A549 (cell line): ENCODE results near the gene SLC23A3. TPM values are rescaled to one million over a fixed set of nuclear protein-coding genes. Genes with fewer than 3 reads are reported as not detected.

Experiments
- ATAC-seq, 2 experiments: fragments of 200-7000 bp in 1 of 2; fragments of >200 bp in 1 of 2; cut with Nextera tagmentation in 1 of 2; cut with Tn5 transposase in 1 of 2; 3 replicates each; pipeline versions ENCODE4 v1.8.0 to v1.9.1; 2018 to 2020; ENCODE audit warnings: mild to moderate bottlenecking in 1 of 2, moderate library complexity in 1 of 2
- CTCF ChIA-PET: fragments of 300-600 bp; sonication (Branson Sonifier 250); formaldehyde crosslinking; extraction: SDS; loops from one replicate; lab custom pipeline; 2021; ENCODE audit warnings: antibody characterized with exemption, inconsistent platforms; lab: Yijun Ruan, JAX
- POLR2A ChIA-PET: fragments of 350-600 bp; formaldehyde crosslinking; extraction: SDS; loops from one replicate; lab custom pipeline; 2021; ENCODE audit warnings: antibody characterized with exemption, inconsistent platforms; lab: Yijun Ruan, JAX
- DNase-seq, 2 experiments: peaks; one replicate each; pipeline versions ENCODE4 v3.0.0 to v3.0.0-alpha.2; 2011 to 2016; ENCODE audit warnings: low read depth in 1 of 2, low spot score in 1 of 2
- FAIRE-seq: peaks from 2 replicates; lab custom pipeline; 2011; peaks lifted over from hg19 to GRCh38; lab: Jason Lieb, UNC
- H3K27ac ChIP-seq, 2 experiments: fragments of >200 bp; sonication (Bioruptor Twin); formaldehyde crosslinking; 3 replicates each; pipeline ENCODE4 v1.5.1; 2016 to 2017
- H3K4me1 ChIP-seq: fragments of >200 bp; sonication (Bioruptor Twin); formaldehyde crosslinking; 3 replicates; pipeline ENCODE4 v1.6.1; 2016
- H3K4me2 ChIP-seq: fragments of >200 bp; sonication (Bioruptor Twin); formaldehyde crosslinking; 3 replicates; pipeline ENCODE4 v1.6.1; 2016
- H3K4me3 ChIP-seq: fragments of >200 bp; sonication (Bioruptor Twin); formaldehyde crosslinking; 3 replicates; pipeline ENCODE4 v1.5.1; 2016
- H3K9me3 ChIP-seq: fragments of >200 bp; sonication (Bioruptor Twin); formaldehyde crosslinking; 3 replicates; pipeline ENCODE4 v1.6.1; 2016
- CEBPB ChIP-seq, 2 experiments: fragments of >200 bp in 1 of 2; sonication (Bioruptor Twin) in 1 of 2; formaldehyde crosslinking in 1 of 2; IDR thresholded peaks; 2 replicates each; pipeline ENCODE4 v1.6.1; 2012 to 2016
- ELK1 ChIP-seq: fragments of 150-350 bp; IDR thresholded peaks from 2 replicates; pipeline ENCODE4 v1.6.1; 2014; ENCODE audit warnings: low read depth, mild to moderate bottlenecking, low read length
- FOSB ChIP-seq: fragments of 250-450 bp; sonication (Bioruptor Pico); IDR thresholded peaks from 2 replicates; pipeline ENCODE4 v1.5.0; 2020; ENCODE audit warnings: mild to moderate bottlenecking, moderate library complexity
- GATA3 ChIP-seq: IDR thresholded peaks from 2 replicates; pipeline ENCODE4 v1.6.1; 2012; ENCODE audit warnings: borderline replicate concordance
- HDAC2 ChIP-seq: fragments of 200-600 bp; sonication (generic); IDR thresholded peaks from 2 replicates; pipeline ENCODE4 v1.6.1; 2016
- HOXB13 ChIP-seq: fragments of 250-450 bp; sonication (Bioruptor Pico); IDR thresholded peaks from 2 replicates; pipeline ENCODE4 v1.5.0; 2020; ENCODE audit warnings: low read depth, mild to moderate bottlenecking, moderate library complexity
- JUN ChIP-seq, 2 experiments: fragments of >200 bp; sonication (Bioruptor Twin); formaldehyde crosslinking; IDR thresholded peaks; 2 replicates in 1 of 2; 3 replicates in 1 of 2; pipeline ENCODE4 v1.6.1; 2016 to 2017
- JUNB ChIP-seq: fragments of >200 bp; sonication (Bioruptor Twin); formaldehyde crosslinking; IDR thresholded peaks from 2 replicates; pipeline ENCODE4 v1.6.1; 2016
- MAFK ChIP-seq: fragments of 450-650 bp; IDR thresholded peaks from 2 replicates; pipeline ENCODE4 v1.6.1; 2014; ENCODE audit not compliant: partially characterized antibody
- MAZ ChIP-seq: fragments of 150-350 bp; IDR thresholded peaks from 2 replicates; pipeline ENCODE4 v1.6.1; 2014; ENCODE audit warnings: antibody characterized with exemption, low read depth, low read length, borderline replicate concordance
- MYC ChIP-seq: IDR thresholded peaks from 2 replicates; pipeline ENCODE4 v1.6.1; 2012; ENCODE audit warnings: mild to moderate bottlenecking, inconsistent platforms, low read length, improper control_type of control experiment, borderline replicate concordance
- NPAS2 ChIP-seq: fragments of 250-450 bp; sonication (Bioruptor Pico); IDR thresholded peaks from 2 replicates; pipeline ENCODE4 v1.8.0; 2022; ENCODE audit warnings: mild to moderate bottlenecking, moderate library complexity, borderline replicate concordance
- NR3C1 ChIP-seq: fragments of >200 bp; sonication (Bioruptor Twin); formaldehyde crosslinking; IDR thresholded peaks from 3 replicates; pipeline ENCODE4 v1.6.1; 2017
- PBX3 ChIP-seq: IDR thresholded peaks from 2 replicates; pipeline ENCODE4 v1.6.1; 2012
- PHF8 ChIP-seq: fragments of 200-600 bp; sonication (generic); IDR thresholded peaks from 2 replicates; pipeline ENCODE4 v1.6.1; 2016; ENCODE audit warnings: low read depth, mild to moderate bottlenecking, antibody characterized with exemption, moderate library complexity, borderline replicate concordance
- POLR2A ChIP-seq: IDR thresholded peaks from 2 replicates; pipeline ENCODE4 v1.6.1; 2012; ENCODE audit warnings: mild to moderate bottlenecking, low read length
- POLR2AphosphoS2 ChIP-seq: conservative IDR thresholded peaks from 2 replicates; pipeline ENCODE4 v1.6.1; 2012; ENCODE audit warnings: low read length, improper control_type of control experiment, inconsistent platforms
- RAD21 ChIP-seq, 2 experiments: fragments of >200 bp in 1 of 2; sonication (Bioruptor Twin) in 1 of 2; formaldehyde crosslinking in 1 of 2; IDR thresholded peaks in 1 of 2; conservative IDR thresholded peaks in 1 of 2; 2 replicates in 1 of 2; 3 replicates in 1 of 2; pipeline ENCODE4 v1.6.1; 2012 to 2018; ENCODE audit warnings: inconsistent platforms in 1 of 2
- RARB ChIP-seq: fragments of 250-450 bp; sonication (Bioruptor Pico); IDR thresholded peaks from 2 replicates; pipeline ENCODE4 v1.8.0; 2021; ENCODE audit warnings: mild to moderate bottlenecking, moderate library complexity
- RCOR1 ChIP-seq: fragments of 150-350 bp; IDR thresholded peaks from 2 replicates; pipeline ENCODE4 v1.6.1; 2014; ENCODE audit warnings: antibody characterized with exemption, low read length, low read depth
- REST ChIP-seq: fragments of 200-600 bp; sonication (generic); IDR thresholded peaks from 2 replicates; pipeline ENCODE4 v1.6.1; 2016; ENCODE audit warnings: antibody characterized with exemption, mild to moderate bottlenecking, moderate library complexity
- RFX5 ChIP-seq: fragments of 450-650 bp; IDR thresholded peaks from 2 replicates; pipeline ENCODE4 v1.7.1; 2014; ENCODE audit warnings: antibody characterized with exemption, mild to moderate bottlenecking, moderate library complexity
- RNF2 ChIP-seq: fragments of 200-600 bp; sonication (generic); IDR thresholded peaks from 2 replicates; pipeline ENCODE4 v1.6.1; 2016; ENCODE audit warnings: low read depth, mild to moderate bottlenecking, antibody characterized with exemption, moderate library complexity, borderline replicate concordance
- TFCP2L1 ChIP-seq: fragments of 250-450 bp; sonication (Bioruptor Pico); IDR thresholded peaks from 2 replicates; pipeline ENCODE4 v1.5.0; 2021; ENCODE audit warnings: mild to moderate bottlenecking
- ZC3H11A ChIP-seq: fragments of 450-650 bp; IDR thresholded peaks from 2 replicates; pipeline ENCODE4 v1.6.1; 2014; ENCODE audit warnings: antibody characterized with exemption, mild to moderate bottlenecking
- ZFP36 ChIP-seq: fragments of 450-650 bp; IDR thresholded peaks from 2 replicates; pipeline ENCODE4 v1.6.1; 2014; ENCODE audit warnings: borderline replicate concordance; ENCODE audit not compliant: partially characterized antibody
- ZNF302 ChIP-seq: fragments of 250-450 bp; sonication (Bioruptor Pico); IDR thresholded peaks from 2 replicates; pipeline ENCODE4 v1.9.0; 2021; ENCODE audit warnings: inconsistent platforms, mild to moderate bottlenecking, moderate library complexity
- WGBS: methylation state at CpG from one replicate; pipeline ENCODE4 v1.1.6; 2017; ENCODE audit errors: missing lambda C conversion rate; 5-methylcytosine and 5-hydroxymethylcytosine counted together
- polyA plus RNA-seq, 4 experiments: library from polyadenylated mRNA; depleted of rRNA in 3 of 4; stranded (reverse); fragments of >200 nt; fragmentation: RNase III in 1 of 4; extraction: RNeasy Plus Mini Kit Qiagen cat#74134 plus additional on column Dnase treatment in 1 of 4; gene quantifications; 2 replicates in 3 of 4; 3 replicates in 1 of 4; pipeline ENCODE4 v1.2.3, GENCODE V29; 2011 to 2017
- TF ChIP-seq, protein P1 (sequence below): fragments of >200 bp; sonication (Bioruptor Twin); formaldehyde crosslinking; IDR thresholded peaks from 3 replicates; pipeline ENCODE4 v1.6.1; 2016
- TF ChIP-seq, protein P2 (sequence below): IDR thresholded peaks from 2 replicates; pipeline ENCODE4 v1.6.1; 2012

SLC23A3 gene
- polyA plus RNA-seq, 2 of the 4 experiments (the other 2 are of a cell fraction) = 0.39 to 0.90 TPM

DNA sequence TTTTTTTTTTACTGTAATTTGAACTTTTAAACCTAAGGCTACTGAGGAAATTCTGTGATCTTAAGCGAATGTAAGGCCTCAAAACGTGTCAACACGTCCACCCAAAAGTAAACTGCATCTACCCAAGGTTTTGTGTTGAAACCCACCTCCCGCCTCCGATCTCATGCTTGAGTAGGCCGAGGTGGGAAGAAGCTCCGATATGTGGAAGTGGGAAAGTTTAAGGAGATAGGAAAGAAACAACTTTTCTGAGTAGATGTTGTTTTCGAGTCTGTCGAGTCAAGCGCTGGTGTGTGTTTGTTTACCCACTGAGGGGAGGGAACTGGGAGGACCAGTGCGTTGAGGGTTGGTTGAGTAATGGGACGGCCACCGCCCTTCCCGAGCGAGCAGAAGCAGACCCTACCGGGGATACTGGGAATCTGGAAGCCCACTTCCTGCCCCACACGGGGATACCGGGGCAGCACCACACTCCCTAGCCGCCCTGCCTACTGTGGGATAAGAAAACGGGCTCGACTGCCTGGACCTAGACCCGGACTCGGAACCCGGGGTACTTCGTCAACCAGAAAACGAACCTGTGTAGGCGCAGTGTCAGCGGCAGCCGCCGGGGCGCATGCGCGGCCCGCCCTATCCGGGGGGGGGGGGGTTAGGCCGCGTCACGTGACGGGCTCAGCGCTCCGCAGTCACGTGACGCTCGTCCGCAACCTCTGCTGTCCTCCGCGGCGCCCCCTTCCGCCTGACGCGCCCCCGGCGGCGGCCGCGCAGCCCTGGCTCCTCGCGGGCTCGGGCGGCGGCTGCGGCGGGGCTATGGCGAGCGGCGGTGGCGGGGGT, 7.9 kb upstream of the SLC23A3 start, which contains the start of gene RETREG2 (continued):
- TF ChIP-seq FOSB (CRISPR knock-in tag) = no peak
- no peak for TF ChIP-seq HDAC2
- no peak for TF ChIP-seq CEBPB (IDR thresholded peaks at IDR 0.05)
- peak; percentile 67; the same call in 1 of the 2 replicates for TF ChIP-seq TFCP2L1 (CRISPR knock-in tag)

- POLR2A ChIA-PET = interaction anchor here (0.7 to 2.5 kb wide), 11 partner anchors 17 to 353 kb away, joined by 3 to 15 read pairs (median 4); partner anchors contain the start of genes ABCB6, DNAJB2, TUBA4A and ZFAND2B
- under 1% methylated on average over 26 of the region's 69 CpGs for WGBS
- Histone ChIP-seq H3K4me1 (peaks cover 15% of the 10 kb centered on the region), H3K9me3 (no peaks in the 10 kb centered on the region), H3K4me2 (peak within 1 kb of the TSS; percentile 84), H3K27ac (peak within 1 kb of the TSS; percentile 83 to 96), H3K4me3 (peak within 1 kb of the TSS; percentile 84)
- no peak for FAIRE-seq
- CTCF ChIA-PET = interaction anchor here (0.7 to 10.6 kb wide), 12 partner anchors 12 to 212 kb away, joined by 3 to 177 read pairs (median 6); partner anchors contain the start of genes DNAJB2 and NHEJ1
- peak; percentile 55 to 86 for DNase-seq
- peak; percentile 78 to 89 for ATAC-seq
- TF ChIP-seq POLR2A (peak; percentile 77), FOSB (CRISPR knock-in tag) (no peak), NPAS2 (CRISPR knock-in tag) (no peak), RNF2 (peak; percentile 56; the same call in 1 of the 2 replicates), MAFK (no peak), RARB (no peak; the same call in 1 of the 2 replicates), ZC3H11A (no peak), MYC (peak; percentile 12; the same call in 1 of the 2 replicates), REST (no peak), JUNB (no peak), GATA3 (peak; percentile 46; the same call in 1 of the 2 replicates), NR3C1 (no peak), ZFP36 (no peak), RAD21 (conservative IDR thresholded peaks at IDR 0.05 in 1 of 2, IDR thresholded peaks at IDR 0.05 in 1 of 2) (no peak), POLR2AphosphoS2 (no peak), ZNF302 (CRISPR knock-in tag) (no peak), PBX3 (0 out of 2 replicates have a peak, but pooled peaks have one; percentile 23), RFX5 (no peak; the same call in 1 of the 2 replicates), ELK1 (no peak), PHF8 (peak; percentile 56; the same call in 1 of the 2 replicates), JUN (IDR thresholded peaks at IDR 0.05) (peak; percentile 43 to 87; a peak in 4 of 5 replicates), MAZ (0 out of 2 replicates have a peak, but pooled peaks have one; percentile 20), RCOR1 (0 out of 2 replicates have a peak, but pooled peaks have one; percentile 26), HOXB13 (0 out of 2 replicates have a peak, but pooled peaks have one; percentile 32)
- TF ChIP-seq, protein P1, sequence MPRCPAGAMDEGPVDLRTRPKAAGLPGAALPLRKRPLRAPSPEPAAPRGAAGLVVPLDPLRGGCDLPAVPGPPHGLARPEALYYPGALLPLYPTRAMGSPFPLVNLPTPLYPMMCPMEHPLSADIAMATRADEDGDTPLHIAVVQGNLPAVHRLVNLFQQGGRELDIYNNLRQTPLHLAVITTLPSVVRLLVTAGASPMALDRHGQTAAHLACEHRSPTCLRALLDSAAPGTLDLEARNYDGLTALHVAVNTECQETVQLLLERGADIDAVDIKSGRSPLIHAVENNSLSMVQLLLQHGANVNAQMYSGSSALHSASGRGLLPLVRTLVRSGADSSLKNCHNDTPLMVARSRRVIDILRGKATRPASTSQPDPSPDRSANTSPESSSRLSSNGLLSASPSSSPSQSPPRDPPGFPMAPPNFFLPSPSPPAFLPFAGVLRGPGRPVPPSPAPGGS = peak; percentile 55; the same call in 1 of the 3 replicates
- TF ChIP-seq, protein P2, sequence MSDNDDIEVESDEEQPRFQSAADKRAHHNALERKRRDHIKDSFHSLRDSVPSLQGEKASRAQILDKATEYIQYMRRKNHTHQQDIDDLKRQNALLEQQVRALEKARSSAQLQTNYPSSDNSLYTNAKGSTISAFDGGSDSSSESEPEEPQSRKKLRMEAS = peak; percentile 92
Observed at GRCh38 chr2:219176818-219177551, 7.2 kb upstream of the SLC23A3 start, which contains the start of gene CNPPD1. Gene CNPPD1, minus strand, starts transcription at chr2:219176925. Its CDS starts 97 bp downstream, at chr2:219176828.
